Effector CD4-positive, alpha-beta T cell (primary cell): Measurements from ENCODE around the gene LRMDA.

Experiments
- DNase-seq: peaks from one replicate; pipeline ENCODE4 v3.0.0-alpha.2; 2020

LRMDA gene

GRCh38 chr10:75801121-75801520 lies 369.7 kb downstream of the LRMDA start:
- DNase-seq, result no peak

DNA sequence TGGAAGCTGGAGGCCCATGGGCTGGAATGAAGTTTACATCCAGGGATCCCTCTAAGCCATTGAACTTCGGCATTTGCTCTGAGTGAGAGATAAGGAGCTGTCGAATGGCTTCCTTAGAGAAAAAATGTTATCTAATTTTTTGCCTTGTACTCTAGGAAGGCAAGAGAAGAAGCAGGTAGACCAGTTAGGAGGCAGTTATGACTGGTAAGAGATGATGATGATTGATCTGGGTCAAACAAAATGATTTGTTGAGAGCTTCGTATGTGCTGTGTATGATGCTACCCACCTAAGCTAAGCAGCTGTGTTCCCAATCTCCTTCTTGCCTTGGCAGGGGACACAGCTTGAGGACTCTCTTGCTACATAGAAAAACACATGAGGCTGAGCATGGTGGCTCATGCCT lies 370.2 kb downstream of the LRMDA start:
- no peak for DNase-seq

DNA sequence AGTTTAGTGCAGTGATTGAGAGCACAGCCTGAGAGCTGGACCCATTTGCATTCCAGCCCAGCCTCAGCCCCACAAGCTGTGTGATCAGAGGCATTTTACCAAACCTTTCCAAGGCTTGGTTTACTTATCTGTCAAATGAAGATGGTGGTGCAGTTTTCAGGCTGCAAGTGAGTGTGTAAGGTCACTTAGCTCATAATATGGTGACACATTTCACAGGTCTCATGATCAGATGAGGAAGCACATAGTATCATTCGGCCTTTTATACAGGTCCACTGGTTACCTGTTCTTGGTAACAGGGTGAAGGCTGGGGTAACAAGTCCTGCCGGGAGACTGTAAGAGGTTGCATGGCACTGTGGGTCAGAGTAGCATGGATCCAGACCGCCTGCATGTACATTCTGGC lies 371.7 kb downstream of the LRMDA start:
- no peak for DNase-seq

GRCh38 chr10:75803816-75804552 lies 372.6 kb downstream of the LRMDA start:
- no peak for DNase-seq

- no peak for DNase-seq
Measured at GRCh38 chr10:75806186-75806585, 374.8 kb downstream of the LRMDA start.

- no peak for DNase-seq
Measured at GRCh38 chr10:75807456-75807855, 376.0 kb downstream of the LRMDA start.

GRCh38 chr10:75809003-75809402 lies 377.6 kb downstream of the LRMDA start:
- no peak for DNase-seq

GRCh38 chr10:75814014-75814413 lies 382.6 kb downstream of the LRMDA start:
- no peak for DNase-seq

DNA sequence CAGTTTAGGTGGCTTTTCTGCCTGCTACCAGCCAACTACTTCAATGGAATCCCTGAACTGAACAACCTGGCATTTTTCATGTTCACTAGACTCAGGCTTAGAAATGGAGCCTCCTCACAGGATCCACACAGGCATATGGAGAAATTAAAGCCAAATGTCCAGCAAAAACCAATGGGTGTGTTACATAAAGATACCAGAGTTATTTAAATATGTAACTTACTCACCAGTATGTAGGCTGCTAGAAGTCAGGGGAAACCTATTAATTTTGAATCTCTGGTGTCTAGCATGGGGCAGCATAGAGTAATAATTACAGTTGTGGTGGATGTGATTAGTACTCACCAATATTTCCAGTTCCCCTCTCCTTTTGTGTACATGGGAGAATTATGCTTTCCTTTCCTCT lies 383.6 kb downstream of the LRMDA start:
- DNase-seq, result no peak

DNA sequence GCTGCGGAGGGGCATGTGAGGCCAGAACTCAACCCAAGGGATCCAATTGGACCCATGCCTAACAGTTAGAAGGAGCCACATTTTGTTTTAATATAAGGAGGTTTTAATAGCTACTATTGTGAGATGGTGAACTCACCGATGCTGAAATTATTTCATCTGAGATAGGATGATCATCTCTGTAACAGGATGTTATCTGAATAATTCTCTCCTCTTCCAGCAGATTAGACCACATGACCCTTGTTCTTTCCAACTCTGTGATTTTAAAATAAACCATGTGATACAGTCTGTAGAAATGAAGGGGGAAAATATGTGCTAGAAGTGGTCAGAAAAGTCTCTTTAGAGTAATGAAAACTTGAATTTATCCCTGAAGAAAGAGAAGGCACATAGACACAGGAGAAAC lies 385.8 kb downstream of the LRMDA start:
- DNase-seq, result no peak

DNA sequence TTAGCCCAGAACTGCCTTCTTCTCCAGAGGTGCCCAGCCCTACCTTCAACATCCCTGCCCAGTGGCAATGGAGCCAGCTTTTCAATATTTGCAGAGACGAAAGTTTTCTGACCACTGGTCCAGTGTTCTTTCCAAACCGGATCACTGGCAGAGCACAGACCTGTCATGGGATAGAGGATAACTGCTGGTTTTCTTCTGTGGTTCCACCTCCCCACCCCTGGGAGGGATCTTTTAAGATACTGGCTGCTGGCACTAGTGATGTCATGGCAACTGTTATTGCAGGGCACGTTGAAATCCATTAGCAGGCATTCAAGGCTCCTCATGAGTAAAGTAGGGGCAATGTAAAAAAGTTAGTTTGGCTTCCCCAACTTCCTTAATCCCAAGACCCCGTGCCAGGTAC lies 387.1 kb downstream of the LRMDA start:
- no peak for DNase-seq

- DNase-seq, result no peak
Measured at GRCh38 chr10:75825235-75825634, 393.8 kb downstream of the LRMDA start.

DNA sequence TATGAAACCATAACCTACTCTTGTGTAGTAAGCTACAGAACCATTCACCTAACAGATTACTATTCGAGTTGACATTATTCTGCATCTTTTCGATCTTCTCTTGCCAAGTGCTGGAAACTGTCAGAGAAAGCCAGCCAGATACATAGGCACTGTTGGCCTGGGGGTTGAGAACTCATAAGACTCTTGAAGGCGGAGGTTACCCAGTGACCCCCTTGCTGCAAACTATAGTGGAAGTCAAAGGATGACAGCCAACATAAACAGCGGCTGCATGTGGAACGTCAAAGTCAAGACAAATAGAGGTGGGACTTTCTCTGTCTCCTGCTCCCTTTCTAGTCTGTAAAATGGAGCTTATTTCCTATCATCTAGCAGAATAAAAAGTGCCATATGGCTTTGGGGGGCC lies 394.2 kb downstream of the LRMDA start:
- no peak for DNase-seq

GRCh38 chr10:75826846-75827245 lies 395.4 kb downstream of the LRMDA start:
- no peak for DNase-seq

DNA sequence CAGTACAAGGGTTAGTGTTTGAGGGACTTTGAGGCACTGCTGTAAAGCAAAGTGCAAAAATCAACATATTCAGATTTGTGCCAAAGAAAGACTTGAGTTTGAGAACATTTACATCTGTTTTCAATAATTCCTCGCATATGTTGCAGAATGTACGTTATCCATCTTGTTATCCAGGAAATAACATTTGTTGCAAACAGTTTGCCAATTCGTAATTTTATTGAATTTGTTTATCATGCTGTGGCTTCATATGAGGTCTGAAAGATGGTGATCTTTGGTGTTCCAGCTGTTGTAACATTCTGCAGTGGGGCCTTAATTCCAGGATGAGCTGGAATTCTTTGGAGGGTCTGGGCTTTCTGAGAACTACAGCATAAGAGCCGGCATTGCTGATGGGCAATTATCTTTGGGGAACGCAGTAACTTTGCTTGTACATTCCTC lies 396.2 kb downstream of the LRMDA start:
- DNase-seq, result no peak

DNA sequence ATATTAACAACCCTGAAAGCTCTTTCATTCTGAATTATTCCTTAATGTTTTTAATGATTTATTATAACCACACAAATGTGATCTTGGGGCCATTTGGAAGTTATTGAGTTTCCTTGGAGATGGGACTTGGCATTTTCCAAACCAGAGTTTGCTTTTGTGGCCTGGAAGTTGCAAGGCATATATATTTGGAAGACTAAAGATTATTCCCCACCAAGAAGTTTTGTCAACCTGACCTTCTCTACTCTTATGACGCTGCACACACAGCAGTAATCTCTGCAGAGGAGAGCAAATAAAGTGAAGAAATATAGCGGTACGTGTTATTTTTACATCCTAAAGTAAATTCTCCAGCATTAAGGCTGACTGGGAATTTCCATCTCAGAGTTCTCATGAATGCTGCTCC lies 397.0 kb downstream of the LRMDA start:
- DNase-seq, result no peak

- DNase-seq, result no peak
Measured at GRCh38 chr10:75836064-75836463, 404.6 kb downstream of the LRMDA start.

GRCh38 chr10:75838486-75838885 lies 407.1 kb downstream of the LRMDA start:
- DNase-seq, result no peak

GRCh38 chr10:75839020-75839419 lies 407.6 kb downstream of the LRMDA start:
- DNase-seq, result no peak

- no peak for DNase-seq
Measured at GRCh38 chr10:75841266-75841665, 409.8 kb downstream of the LRMDA start.

DNA sequence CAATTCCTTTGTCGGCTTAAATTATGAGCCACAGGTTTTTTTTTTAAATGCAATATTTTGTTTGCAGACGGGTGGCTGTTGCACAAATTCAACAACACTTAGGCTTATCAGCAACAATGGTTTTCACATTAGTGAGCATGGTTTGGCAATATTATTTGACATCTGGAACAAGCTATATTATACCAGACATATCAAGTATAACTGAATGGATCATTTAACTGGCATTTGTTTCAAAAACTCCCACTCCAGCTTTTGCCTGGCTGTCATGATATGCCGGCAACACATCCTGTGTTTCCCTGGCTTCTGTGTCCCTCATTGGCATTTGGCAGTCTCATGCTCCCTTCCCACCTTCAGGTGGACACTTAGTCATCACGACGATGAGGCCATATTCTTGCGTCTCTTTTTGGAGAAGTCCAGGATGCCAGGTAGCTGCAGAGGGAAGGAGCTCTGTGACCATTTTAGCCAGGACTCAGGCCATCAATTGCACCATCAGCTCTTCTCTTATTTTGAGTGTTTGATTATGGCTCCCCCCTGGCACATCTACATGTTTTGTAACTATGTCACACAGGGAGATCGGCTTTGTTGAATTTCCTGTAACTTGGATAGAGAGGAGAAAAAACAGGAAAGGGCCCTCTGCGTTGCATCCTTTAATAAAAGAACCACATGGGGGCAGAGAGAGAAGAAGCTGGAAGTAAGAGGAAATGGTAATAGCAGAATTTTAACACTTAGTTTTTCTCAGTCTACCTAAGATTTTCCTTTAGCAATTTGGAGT lies 413.9 kb downstream of the LRMDA start:
- no peak for DNase-seq

DNA sequence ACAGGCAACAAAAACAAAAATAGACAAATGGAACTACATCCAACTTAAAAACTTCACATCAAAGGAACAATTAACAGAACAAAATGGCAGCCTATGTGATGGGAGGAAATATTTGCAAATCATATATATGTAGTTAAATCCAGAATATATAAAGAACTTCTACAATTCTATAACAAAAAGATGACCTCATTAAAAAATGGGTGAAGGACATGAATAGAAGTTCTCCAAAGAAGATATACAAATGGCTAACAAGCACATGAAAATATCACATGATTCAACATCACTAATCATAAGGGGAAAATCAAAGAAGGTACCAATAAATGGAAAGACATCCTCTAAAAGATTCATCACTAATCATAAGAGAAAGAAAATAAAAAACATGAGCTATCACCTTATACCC lies 416.1 kb downstream of the LRMDA start:
- no peak for DNase-seq

GRCh38 chr10:75851580-75852345 lies 420.3 kb downstream of the LRMDA start:
- no peak for DNase-seq
